Gastrocnemius medialis (tissue), 4 donors: ENCODE results near the gene ZNF239.

Experiments
- POLR2A ChIP-seq, 2 donors: fragments of 450-650 bp; IDR thresholded peaks; one replicate each; pipeline ENCODE4 v1.6.1; 2017; ENCODE audit warnings: antibody characterized with exemption in 2 of 2, mild to moderate bottlenecking in 2 of 2, moderate library complexity in 2 of 2
- TF ChIP-seq, protein P1 (sequence below), 5 experiments: fragments of 450-650 bp in 3 of 5; fragments of 200-600 bp in 2 of 5; sonication (generic) in 2 of 5; IDR thresholded peaks in 4 of 5; conservative IDR thresholded peaks in 1 of 5; 1 replicate in 4 of 5; 2 replicates in 1 of 5; pipeline ENCODE4 v1.5.1; 2016 to 2019; ENCODE audit warnings: antibody characterized with exemption in 5 of 5, mild to moderate bottlenecking in 3 of 5, moderate library complexity in 3 of 5

DNA sequence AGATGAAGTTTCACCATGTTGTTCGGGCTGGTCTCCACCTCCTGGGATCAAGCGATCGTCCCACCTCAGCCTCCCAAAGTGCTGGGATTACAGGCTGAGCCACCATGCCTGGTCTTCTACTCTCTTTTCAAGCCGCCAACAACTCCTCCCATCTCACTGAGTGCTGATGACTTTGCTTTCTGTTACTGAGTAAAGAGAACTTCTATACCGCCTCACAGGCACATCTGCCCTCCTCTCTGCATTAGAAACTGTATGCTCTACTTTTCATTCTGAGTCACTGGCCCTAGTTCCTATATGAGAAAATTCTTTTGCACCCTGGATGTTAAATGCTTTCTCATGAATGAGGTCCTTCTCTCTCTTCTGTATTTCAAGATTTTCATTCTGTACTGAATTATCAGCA lies 2.2 kb upstream of the ZNF239 start:
- TF ChIP-seq POLR2A (IDR thresholded peaks at IDR 0.05): no peak
- TF ChIP-seq, protein P1, sequence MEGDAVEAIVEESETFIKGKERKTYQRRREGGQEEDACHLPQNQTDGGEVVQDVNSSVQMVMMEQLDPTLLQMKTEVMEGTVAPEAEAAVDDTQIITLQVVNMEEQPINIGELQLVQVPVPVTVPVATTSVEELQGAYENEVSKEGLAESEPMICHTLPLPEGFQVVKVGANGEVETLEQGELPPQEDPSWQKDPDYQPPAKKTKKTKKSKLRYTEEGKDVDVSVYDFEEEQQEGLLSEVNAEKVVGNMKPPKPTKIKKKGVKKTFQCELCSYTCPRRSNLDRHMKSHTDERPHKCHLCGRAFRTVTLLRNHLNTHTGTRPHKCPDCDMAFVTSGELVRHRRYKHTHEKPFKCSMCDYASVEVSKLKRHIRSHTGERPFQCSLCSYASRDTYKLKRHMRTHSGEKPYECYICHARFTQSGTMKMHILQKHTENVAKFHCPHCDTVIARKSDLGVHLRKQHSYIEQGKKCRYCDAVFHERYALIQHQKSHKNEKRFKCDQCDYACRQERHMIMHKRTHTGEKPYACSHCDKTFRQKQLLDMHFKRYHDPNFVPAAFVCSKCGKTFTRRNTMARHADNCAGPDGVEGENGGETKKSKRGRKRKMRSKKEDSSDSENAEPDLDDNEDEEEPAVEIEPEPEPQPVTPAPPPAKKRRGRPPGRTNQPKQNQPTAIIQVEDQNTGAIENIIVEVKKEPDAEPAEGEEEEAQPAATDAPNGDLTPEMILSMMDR (IDR thresholded peaks at IDR 0.05 in 4 of 5, conservative IDR thresholded peaks at IDR 0.05 in 1 of 5): no peak
